Activated CD4-positive, alpha-beta T cell treated with anti-CD3 and anti-CD28 coated beads for 36 hours (primary cell): ENCODE measurements around the gene PPARGC1A. TPM values are rescaled to one million over a fixed set of nuclear protein-coding genes. Genes with fewer than 3 reads are reported as not detected.

Source experiments
- ATAC-seq: fragments of 200-7000 bp; cut with Tn5 transposase; one replicate; pipeline ENCODE4 v1.10.0; 2021; ENCODE audit warnings: mild to moderate bottlenecking, moderate library complexity
- CTCF ChIA-PET: fragments of 350-600 bp; sonication (Branson Sonifier 250); formaldehyde crosslinking; loops from one replicate; lab custom pipeline; 2021; ENCODE audit warnings: antibody characterized with exemption; lab: Charles Lee
- POLR2A ChIA-PET: fragments of 350-600 bp; sonication (Branson Sonifier 250); formaldehyde crosslinking; loops from one replicate; lab custom pipeline; 2021; ENCODE audit warnings: antibody characterized with exemption, inconsistent platforms; lab: Charles Lee
- DNase-seq: peaks from one replicate; pipeline ENCODE4 v3.0.0-alpha.2; 2020
- H3K27ac Mint-ChIP-seq: one replicate; pipeline ENCODE4 v1.8.0; 2021; ENCODE audit warnings: mixed read lengths
- H3K27me3 Mint-ChIP-seq: one replicate; pipeline ENCODE4 v1.8.0; 2021; ENCODE audit warnings: mixed read lengths
- H3K36me3 Mint-ChIP-seq: one replicate; pipeline ENCODE4 v1.8.0; 2021; ENCODE audit warnings: low read depth, mixed read lengths
- H3K4me1 Mint-ChIP-seq: one replicate; pipeline ENCODE4 v1.8.0; 2021; ENCODE audit warnings: mixed read lengths
- H3K4me3 Mint-ChIP-seq: one replicate; pipeline ENCODE4 v1.8.0; 2021; ENCODE audit warnings: mild to moderate bottlenecking, moderate library complexity, mixed read lengths
- H3K9me3 Mint-ChIP-seq: one replicate; pipeline ENCODE4 v1.8.0; 2021; ENCODE audit warnings: low read depth, mixed read lengths
- intact Hi-C, 2 experiments: fragments of 100-400 bp; cut with DNase I in 1 of 2; cut with micrococcal nuclease in 1 of 2; formaldehyde crosslinking; loops; one replicate each; pipeline versions ENCODE4 v1.14.2 to v1.15.1; 2022 to 2024; cut with DNase I, micrococcal nuclease
- total RNA-seq, 2 experiments: library from RNA; stranded (reverse); gene quantifications; one replicate each; pipeline ENCODE4 v1.2.3, GENCODE V29; 2021

PPARGC1A gene
- total RNA-seq, 2 experiments from 2014 or later = not detected

- intact Hi-C loops = no loop called here
- H3K36me3 Mint-ChIP-seq = no peaks in the 10 kb centered on the region
- ATAC-seq (no peak), DNase-seq (no peak)
- H3K9me3 Mint-ChIP-seq = no peaks in the 10 kb centered on the region
- H3K4me1 Mint-ChIP-seq = no peaks in the 10 kb centered on the region
- H3K27me3 Mint-ChIP-seq = peaks cover 3% of the 10 kb centered on the region
- ChIA-PET CTCF (no interaction called here), POLR2A (no interaction called here)
- no peak overlapping the region for H3K27ac Mint-ChIP-seq
- H3K4me3 Mint-ChIP-seq = no peak overlapping the region
Observed at GRCh38 chr4:23877758-23878229, 12.1 kb downstream of the PPARGC1A start.

- ATAC-seq = no peak
- H3K9me3 Mint-ChIP-seq = no peaks in the 10 kb centered on the region
- peaks cover 3% of the 10 kb centered on the region for H3K27me3 Mint-ChIP-seq
- CTCF ChIA-PET = no interaction called here
- no peaks in the 10 kb centered on the region for H3K36me3 Mint-ChIP-seq
- no peak overlapping the region for H3K4me3 Mint-ChIP-seq
- POLR2A ChIA-PET = no interaction called here
- DNase-seq = no peak
- intact Hi-C loops = no loop called here
- H3K4me1 Mint-ChIP-seq = no peaks in the 10 kb centered on the region
- H3K27ac Mint-ChIP-seq = no peak overlapping the region
Observed at GRCh38 chr4:23876418-23877089, 13.3 kb downstream of the PPARGC1A start.

DNA sequence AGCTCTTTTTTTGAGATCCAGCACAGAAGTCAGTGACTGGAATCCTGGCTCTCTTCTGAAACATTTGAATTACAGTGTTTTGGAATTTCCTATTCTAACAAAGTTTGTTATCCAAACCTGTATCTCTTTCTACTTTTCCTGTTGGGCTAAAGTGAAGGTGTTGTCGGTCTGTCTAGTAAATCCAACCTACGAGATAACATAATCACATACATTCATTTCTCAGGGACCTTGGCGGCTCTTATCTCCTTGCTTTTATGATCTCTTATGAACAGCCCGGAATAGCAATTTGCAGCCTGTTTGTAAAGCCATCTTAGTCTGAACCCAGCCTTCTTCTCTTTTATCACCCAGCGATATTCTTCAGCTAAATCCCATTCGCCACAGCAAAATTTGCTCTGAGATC, 14.5 kb downstream of the PPARGC1A start:
- peaks cover 3% of the 10 kb centered on the region for H3K27me3 Mint-ChIP-seq
- ATAC-seq (no peak), DNase-seq (no peak)
- H3K4me3 Mint-ChIP-seq = no peak overlapping the region
- H3K9me3 Mint-ChIP-seq = no peaks in the 10 kb centered on the region
- H3K4me1 Mint-ChIP-seq = no peaks in the 10 kb centered on the region
- ChIA-PET CTCF (interaction anchor here (0.6 to 1.0 kb wide), 2 partner anchors 19 to 37 kb away, joined by 3 to 6 read pairs; no protein-coding TSS in a partner anchor), POLR2A (no interaction called here)
- intact Hi-C loops = no loop called here
- no peak overlapping the region for H3K27ac Mint-ChIP-seq
- H3K36me3 Mint-ChIP-seq = no peaks in the 10 kb centered on the region

- ChIA-PET CTCF (no interaction called here), POLR2A (no interaction called here)
- Mint-ChIP-seq H3K9me3 (no peaks in the 10 kb centered on the region), H3K36me3 (no peaks in the 10 kb centered on the region), H3K4me1 (no peaks in the 10 kb centered on the region), H3K27ac (no peak overlapping the region), H3K4me3 (no peak overlapping the region), H3K27me3 (peaks cover 1% of the 10 kb centered on the region)
- DNase-seq = no peak
- intact Hi-C loops = no loop called here
- no peak for ATAC-seq
Observed at GRCh38 chr4:23874536-23874901, 15.3 kb downstream of the PPARGC1A start.

DNA sequence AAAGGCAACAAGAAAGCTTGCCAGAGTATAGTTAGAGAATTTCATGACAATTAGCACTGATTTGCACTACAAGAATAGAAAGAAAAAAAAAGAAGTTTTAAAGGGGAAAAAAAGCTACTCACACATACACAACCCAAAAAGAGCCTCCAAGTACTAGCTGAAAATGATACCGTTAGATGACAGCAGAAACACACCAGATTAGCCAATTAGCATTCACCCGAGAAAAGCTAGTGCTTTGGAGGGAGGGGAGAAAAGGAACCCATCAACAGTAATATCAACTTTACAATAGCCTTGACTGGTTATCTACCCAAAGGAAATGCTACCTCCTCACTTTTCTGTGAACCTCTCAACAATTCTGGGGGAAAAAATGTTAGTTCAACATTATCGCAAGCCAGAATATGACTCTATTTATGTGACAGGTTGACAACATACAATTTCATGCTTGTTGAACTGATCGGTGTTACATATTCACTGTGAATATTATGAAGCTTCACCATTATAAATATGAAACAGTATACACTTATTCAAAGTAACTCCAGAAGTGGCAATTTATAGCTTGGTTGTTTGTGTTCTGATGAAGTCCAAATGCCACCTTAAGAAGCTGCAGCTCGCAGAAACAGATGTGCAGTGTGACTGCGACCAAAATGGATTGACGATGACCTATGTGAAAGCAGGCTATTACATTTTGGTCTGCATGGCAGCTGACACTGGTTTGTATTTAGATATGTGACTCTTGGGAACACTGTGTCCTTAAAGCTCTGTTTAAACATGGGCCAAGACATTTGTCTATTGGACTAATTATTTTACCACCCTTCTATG, 15.9 kb downstream of the PPARGC1A start:
- H3K9me3 Mint-ChIP-seq = no peaks in the 10 kb centered on the region
- no peaks in the 10 kb centered on the region for H3K27me3 Mint-ChIP-seq
- no peaks in the 10 kb centered on the region for H3K4me1 Mint-ChIP-seq
- ChIA-PET CTCF (no interaction called here), POLR2A (no interaction called here)
- DNase-seq = no peak
- H3K4me3 Mint-ChIP-seq = no peak overlapping the region
- H3K36me3 Mint-ChIP-seq = no peaks in the 10 kb centered on the region
- intact Hi-C loops = no loop called here
- H3K27ac Mint-ChIP-seq = no peak overlapping the region
- ATAC-seq = no peak

GRCh38 chr4:23871426-23871825, 18.4 kb downstream of the PPARGC1A start:
- no peaks in the 10 kb centered on the region for H3K27me3 Mint-ChIP-seq
- no peaks in the 10 kb centered on the region for H3K36me3 Mint-ChIP-seq
- DNase-seq (no peak), ATAC-seq (no peak)
- no peak overlapping the region for H3K4me3 Mint-ChIP-seq
- no peaks in the 10 kb centered on the region for H3K4me1 Mint-ChIP-seq
- H3K27ac Mint-ChIP-seq = no peak overlapping the region
- ChIA-PET CTCF (no interaction called here), POLR2A (no interaction called here)
- intact Hi-C loops = no loop called here
- no peaks in the 10 kb centered on the region for H3K9me3 Mint-ChIP-seq

DNA sequence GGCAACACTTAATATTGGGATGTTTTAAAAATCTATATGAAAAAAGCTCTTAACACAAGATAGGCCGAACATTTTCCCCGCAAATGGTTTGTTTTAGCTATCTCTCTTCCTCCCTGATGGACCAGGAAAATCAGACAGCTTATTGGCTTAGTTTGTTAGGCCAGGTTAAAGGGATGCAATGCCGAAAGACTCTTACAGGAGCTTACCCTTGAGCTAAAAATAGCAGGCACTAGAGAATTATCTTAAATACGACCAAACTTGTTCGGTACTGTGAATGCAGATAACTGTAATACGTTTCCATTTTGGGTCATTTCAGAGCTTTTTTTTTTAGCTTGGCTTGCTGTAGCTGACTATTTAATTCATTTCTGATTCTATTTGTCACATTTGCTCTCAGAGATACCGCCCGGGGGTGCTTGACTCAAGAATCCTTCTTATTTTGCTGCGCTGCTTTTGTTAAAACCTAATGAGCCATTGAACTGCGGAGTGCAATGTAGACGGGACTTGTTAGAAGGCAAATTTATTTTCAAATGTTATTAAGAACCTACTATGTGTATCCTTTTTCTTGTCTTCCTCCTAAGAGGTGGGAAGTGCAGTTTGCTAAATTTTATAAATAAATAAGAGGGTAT, 23.3 kb downstream of the PPARGC1A start:
- no peaks in the 10 kb centered on the region for H3K4me1 Mint-ChIP-seq
- H3K4me3 Mint-ChIP-seq = no peak overlapping the region

DNA sequence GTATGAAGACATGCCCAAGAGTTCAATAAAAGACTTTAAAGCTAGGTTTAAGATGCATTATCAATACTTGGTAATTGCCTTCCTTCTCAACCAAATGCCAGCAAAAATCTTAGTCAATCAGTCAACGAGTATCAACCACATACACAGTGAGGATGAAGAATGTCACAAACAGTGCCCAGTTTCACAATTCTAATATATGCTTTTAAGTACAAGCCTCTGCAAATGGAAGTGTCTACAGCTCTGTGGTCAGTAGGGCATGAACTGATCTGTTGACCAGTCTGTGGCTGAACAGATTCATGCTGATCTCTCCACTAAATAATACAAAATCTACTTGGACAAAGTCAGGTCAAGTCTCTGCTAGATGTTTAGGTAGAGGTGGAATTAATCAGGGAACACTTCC, 27.9 kb downstream of the PPARGC1A start:
- peaks cover 3% of the 10 kb centered on the region for H3K9me3 Mint-ChIP-seq
- ATAC-seq = no peak
- H3K36me3 Mint-ChIP-seq = no peaks in the 10 kb centered on the region
- no peak overlapping the region for H3K4me3 Mint-ChIP-seq
- ChIA-PET CTCF (no interaction called here), POLR2A (no interaction called here)
- no peak overlapping the region for H3K27ac Mint-ChIP-seq
- H3K4me1 Mint-ChIP-seq = no peaks in the 10 kb centered on the region
- H3K27me3 Mint-ChIP-seq = no peaks in the 10 kb centered on the region
- no peak for DNase-seq
- intact Hi-C loops = no loop called here

More for the DNA sequence above, 23.3 kb downstream of the PPARGC1A start:
- ATAC-seq (no peak), DNase-seq (no peak)
- H3K27ac Mint-ChIP-seq = no peak overlapping the region
- intact Hi-C loops = no loop called here
- no peaks in the 10 kb centered on the region for H3K9me3 Mint-ChIP-seq
- H3K36me3 Mint-ChIP-seq = no peaks in the 10 kb centered on the region
- POLR2A ChIA-PET = no interaction called here
- H3K27me3 Mint-ChIP-seq = no peaks in the 10 kb centered on the region
- CTCF ChIA-PET = no interaction called here

DNA sequence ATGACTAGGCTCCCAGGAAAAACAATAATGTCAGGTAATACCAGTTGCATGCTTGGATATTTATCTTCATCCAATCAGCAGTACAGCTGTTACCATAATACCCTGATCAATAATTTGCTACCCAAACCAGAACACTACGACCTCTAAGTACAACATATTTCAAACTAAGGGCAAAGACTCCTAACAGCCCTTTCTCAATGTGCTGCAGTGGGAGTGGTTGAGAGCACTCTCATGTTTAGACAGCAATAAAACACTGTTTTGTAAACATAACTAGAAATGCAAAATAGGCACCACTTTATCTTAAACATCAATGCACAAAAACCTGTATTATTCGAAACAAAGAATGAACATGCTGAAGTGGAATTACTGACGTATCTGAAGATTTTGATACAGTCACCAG, 28.9 kb downstream of the PPARGC1A start:
- Mint-ChIP-seq H3K4me1 (no peaks in the 10 kb centered on the region), H3K27me3 (no peaks in the 10 kb centered on the region), H3K27ac (no peak overlapping the region), H3K36me3 (no peaks in the 10 kb centered on the region), H3K9me3 (peaks cover 3% of the 10 kb centered on the region), H3K4me3 (no peak overlapping the region)
- ChIA-PET POLR2A (no interaction called here), CTCF (no interaction called here)
- DNase-seq = no peak
- intact Hi-C loops = no loop called here
- no peak for ATAC-seq

DNA sequence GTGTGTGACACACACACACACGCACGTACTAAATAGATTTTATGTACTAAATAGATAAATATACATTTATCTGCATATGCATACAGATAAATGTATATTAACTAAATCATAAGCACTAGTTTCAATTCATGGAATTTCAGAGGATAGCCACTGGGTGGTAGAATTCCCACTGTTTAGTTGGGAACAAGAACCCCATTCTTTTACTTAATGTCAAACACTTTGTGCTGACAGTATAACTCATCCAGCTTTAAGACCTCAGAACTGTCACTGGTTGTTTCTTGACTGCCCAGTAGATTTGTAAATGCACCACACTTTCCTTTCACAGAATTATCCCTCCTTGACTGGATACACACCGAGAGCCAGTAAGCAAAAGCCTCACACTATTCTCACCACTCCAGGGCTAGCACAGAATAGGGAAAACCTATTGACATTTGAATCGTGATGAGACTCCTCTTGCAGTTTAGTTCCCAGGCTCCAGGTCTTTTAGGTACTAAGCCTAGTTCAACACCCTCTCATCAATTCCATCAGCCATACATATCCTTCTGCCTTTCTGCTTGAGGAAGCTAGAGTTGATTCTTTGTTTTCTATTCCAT, 32.4 kb downstream of the PPARGC1A start:
- Mint-ChIP-seq H3K36me3 (no peaks in the 10 kb centered on the region), H3K9me3 (peaks cover 3% of the 10 kb centered on the region), H3K4me1 (no peaks in the 10 kb centered on the region), H3K27ac (no peak overlapping the region), H3K27me3 (no peaks in the 10 kb centered on the region), H3K4me3 (no peak overlapping the region)
- intact Hi-C loops = no loop called here
- ChIA-PET POLR2A (no interaction called here), CTCF (no interaction called here)
- DNase-seq (no peak), ATAC-seq (no peak)

DNA sequence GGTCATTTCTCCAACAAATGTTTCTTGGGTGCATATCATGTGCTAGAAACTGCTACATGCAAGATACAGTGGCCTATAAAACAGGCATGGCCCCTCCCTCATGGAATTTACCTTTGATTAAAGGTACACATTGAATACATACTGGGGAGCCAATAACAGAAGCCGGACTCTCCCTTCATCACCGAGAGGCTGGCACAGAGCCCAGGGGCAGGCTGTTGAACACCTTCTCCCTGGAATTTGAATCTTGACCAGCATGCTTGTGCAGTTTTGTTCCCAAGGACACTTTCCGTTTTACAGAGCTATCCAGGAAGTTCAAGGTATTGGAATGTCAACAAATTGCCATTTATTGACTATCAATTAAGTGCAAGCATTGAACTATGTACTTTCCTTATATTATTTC, 33.2 kb downstream of the PPARGC1A start:
- Mint-ChIP-seq H3K9me3 (peaks cover 3% of the 10 kb centered on the region), H3K4me1 (no peaks in the 10 kb centered on the region), H3K27me3 (no peaks in the 10 kb centered on the region), H3K27ac (no peak overlapping the region), H3K36me3 (no peaks in the 10 kb centered on the region), H3K4me3 (no peak overlapping the region)
- CTCF ChIA-PET = interaction anchor here (0.7 kb wide), 1 partner anchor 19 kb away, joined by 3 read pairs; no protein-coding TSS in a partner anchor
- ATAC-seq = no peak
- POLR2A ChIA-PET = no interaction called here
- intact Hi-C loops = no loop called here
- DNase-seq = no peak
